ENCODE measurements around the gene AMZ2. TPM values are rescaled to one million over a fixed set of nuclear protein-coding genes. Genes with fewer than 3 reads are reported as not detected.
"Not testable (repeated sequence)": the region's sequence is repeated elsewhere in the genome, so short reads cannot be mapped to it uniquely, and the experiment has no call there.

Gene AMZ2
- total RNA-seq, 4 donors from 2014 or later, result 26.9 to 60.9 (median 35.1) TPM

DNA sequence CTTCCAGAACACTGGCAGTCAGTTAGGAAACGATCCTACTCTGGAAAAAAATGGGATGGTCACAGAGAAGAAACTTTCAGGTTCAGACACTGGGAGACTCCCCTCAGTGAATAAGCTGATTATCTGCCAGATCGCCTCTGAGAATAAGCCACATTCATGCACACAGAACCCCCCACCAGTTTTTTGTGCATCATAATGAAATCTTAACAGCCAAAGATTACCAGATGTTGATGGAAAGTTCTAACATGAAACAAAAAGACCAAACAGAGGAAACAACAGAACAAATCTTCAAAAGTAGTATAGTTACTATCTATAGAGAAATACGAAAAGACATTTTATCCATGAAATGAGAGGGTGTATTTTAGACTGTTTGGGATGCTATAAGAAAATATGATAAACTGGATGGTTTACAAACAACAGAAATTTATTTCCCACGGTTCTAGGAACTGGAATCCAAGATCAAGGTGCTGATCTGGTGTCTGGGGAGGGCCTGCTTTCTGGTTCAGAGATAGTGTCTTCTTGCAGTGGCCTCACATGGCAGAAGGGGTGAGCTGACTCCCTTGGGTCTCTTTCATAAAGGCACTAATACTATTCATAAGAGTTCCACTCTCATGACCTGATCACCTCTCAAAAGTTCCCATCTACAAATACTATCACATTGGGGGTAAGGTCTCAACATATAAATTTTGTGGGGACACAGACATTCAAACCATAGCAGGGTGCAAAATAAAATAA, 8.0 kb upstream of the AMZ2 start:
- no peak for DNase-seq
- no peaks in the 10 kb centered on the region for H3K4me1 ChIP-seq
- no peaks in the 10 kb centered on the region for H3K9me3 ChIP-seq
- intact Hi-C loops (cut with DNase I; ENCODE audit: low total_unique reads), result no loop called here
- no peaks in the 10 kb centered on the region for H3K27me3 ChIP-seq
- H3K4me3 ChIP-seq, result no peak overlapping the region
- H3K27ac ChIP-seq, result no peak overlapping the region
- TF ChIP-seq, protein P1, sequence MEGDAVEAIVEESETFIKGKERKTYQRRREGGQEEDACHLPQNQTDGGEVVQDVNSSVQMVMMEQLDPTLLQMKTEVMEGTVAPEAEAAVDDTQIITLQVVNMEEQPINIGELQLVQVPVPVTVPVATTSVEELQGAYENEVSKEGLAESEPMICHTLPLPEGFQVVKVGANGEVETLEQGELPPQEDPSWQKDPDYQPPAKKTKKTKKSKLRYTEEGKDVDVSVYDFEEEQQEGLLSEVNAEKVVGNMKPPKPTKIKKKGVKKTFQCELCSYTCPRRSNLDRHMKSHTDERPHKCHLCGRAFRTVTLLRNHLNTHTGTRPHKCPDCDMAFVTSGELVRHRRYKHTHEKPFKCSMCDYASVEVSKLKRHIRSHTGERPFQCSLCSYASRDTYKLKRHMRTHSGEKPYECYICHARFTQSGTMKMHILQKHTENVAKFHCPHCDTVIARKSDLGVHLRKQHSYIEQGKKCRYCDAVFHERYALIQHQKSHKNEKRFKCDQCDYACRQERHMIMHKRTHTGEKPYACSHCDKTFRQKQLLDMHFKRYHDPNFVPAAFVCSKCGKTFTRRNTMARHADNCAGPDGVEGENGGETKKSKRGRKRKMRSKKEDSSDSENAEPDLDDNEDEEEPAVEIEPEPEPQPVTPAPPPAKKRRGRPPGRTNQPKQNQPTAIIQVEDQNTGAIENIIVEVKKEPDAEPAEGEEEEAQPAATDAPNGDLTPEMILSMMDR (IDR thresholded peaks at IDR 0.05), result no peak
- TF ChIP-seq POLR2A (IDR thresholded peaks at IDR 0.05), result no peak
- no peaks in the 10 kb centered on the region for H3K36me3 ChIP-seq

DNA sequence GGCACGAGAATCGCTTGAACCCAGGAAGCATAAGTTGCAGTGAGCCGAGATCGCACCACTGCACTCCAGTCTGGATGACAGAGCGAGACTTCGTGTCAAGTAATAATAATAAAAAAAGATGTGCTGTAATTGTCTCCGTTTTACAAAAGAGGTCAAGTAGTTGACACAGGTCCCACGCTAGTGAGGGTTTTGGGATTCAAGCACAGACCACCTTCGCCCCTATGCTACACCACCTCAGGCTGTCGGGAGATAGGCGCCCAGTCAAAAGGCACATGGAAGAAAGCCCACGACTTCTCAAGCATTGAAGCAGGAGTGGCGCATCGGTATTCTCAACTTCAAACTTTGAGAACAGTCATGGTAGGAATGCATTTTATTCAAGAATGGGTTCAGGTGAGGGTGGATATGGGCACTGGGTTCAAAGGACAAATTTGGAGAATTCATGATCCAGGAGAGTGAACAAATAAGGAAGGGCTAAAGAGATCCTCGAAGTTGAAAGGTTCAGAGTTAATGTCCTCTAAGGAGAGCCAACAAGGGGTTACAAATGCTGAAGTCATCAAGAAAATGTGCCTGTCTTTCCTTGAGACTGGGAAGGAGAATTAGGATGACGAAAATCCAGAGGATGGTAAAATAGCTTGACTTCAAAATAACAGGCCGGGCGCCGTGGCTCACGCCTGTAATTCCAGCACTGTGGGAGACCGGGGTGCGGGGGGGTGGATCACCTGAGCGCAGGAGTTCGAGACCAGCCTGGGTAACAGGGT, 1.4 kb upstream of the AMZ2 start:
- intact Hi-C loops (cut with DNase I; ENCODE audit: low total_unique reads), result no loop called here
- peak in 1 of 2 donors; percentile 39 for DNase-seq
- Histone ChIP-seq H3K4me1 (no peaks in the 10 kb centered on the region), H3K36me3 (no peaks in the 10 kb centered on the region), H3K27me3 (no peaks in the 10 kb centered on the region), H3K9me3 (no peaks in the 10 kb centered on the region), H3K27ac (peak overlapping the region in 1 of 2 donors; percentile 90), H3K4me3 (peak overlapping the region in 1 of 2 donors; percentile 66)
- TF ChIP-seq, protein P1 (IDR thresholded peaks at IDR 0.05), result no peak
- TF ChIP-seq POLR2A (IDR thresholded peaks at IDR 0.05), result no peak

DNA sequence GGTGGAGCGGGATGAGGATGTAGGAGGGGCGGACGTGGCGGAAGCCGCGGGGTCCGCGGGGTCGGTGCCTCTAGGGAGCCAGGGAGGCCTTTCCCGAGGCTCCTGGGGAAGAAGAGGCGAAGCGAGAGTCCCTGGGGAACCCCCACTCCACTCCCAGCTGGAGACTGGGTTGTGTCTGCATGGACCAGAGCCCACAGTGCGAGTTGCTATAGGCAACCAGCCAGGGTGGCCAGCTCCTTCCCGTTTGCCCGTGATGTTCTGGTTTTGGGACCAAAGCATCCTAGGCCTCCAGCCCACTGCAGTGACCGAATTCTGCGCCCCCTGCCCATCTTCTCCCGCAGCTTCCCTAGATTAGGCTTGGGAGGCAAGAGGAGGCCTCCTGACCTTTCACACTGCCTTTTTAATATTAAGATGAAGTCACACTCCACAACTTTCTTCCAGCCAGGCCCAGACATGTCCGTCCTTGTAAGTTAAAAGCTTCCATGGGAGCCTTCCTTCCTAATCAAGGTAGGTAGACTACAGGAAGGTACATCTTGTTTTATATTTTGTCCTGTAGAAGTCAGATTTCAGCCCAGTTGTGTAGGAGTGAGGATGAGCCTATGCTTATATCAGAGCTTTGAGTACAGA, 469 bp downstream of the AMZ2 start:
- Histone ChIP-seq H3K9me3 (no peaks in the 10 kb centered on the region), H3K4me3 (peak overlapping the region; percentile 66 to 95), H3K27me3 (no peaks in the 10 kb centered on the region), H3K4me1 (no peaks in the 10 kb centered on the region), H3K27ac (peak overlapping the region; percentile 90 to 99), H3K36me3 (no peaks in the 10 kb centered on the region)
- peak; percentile 77 to 82 for DNase-seq
- intact Hi-C loops (cut with DNase I; ENCODE audit: low total_unique reads), result no loop called here
- no peak for TF ChIP-seq POLR2A (IDR thresholded peaks at IDR 0.05)

DNA sequence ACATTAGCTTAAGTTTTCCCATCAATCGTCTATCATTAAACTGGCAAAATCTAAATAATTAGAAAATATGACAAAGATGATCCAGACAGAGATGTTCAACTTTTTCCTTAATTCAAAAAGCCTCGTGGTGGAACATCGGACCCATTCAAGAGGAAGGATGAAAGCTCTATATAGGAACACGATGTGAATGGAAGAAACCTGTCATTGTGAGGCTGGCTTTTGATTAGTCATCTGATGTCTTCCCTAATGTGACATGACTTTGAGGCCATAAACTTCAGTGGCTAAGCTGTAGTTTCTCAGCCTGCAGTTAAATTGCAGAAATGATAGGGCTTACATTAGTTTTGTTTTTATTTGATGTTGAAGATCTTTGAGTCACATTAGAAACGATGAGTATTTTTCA, 1.0 kb downstream of the AMZ2 start:
- no peak for DNase-seq
- Histone ChIP-seq H3K27me3 (no peaks in the 10 kb centered on the region), H3K27ac (peak overlapping the region; percentile 90 to 99), H3K4me1 (no peaks in the 10 kb centered on the region), H3K9me3 (no peaks in the 10 kb centered on the region), H3K36me3 (no peaks in the 10 kb centered on the region), H3K4me3 (peak overlapping the region in 1 of 2 donors; percentile 66)
- intact Hi-C loops (cut with DNase I; ENCODE audit: low total_unique reads), result no loop called here
- TF ChIP-seq POLR2A (IDR thresholded peaks at IDR 0.05), result no peak
- TF ChIP-seq, protein P1 (IDR thresholded peaks at IDR 0.05), result no peak

DNA sequence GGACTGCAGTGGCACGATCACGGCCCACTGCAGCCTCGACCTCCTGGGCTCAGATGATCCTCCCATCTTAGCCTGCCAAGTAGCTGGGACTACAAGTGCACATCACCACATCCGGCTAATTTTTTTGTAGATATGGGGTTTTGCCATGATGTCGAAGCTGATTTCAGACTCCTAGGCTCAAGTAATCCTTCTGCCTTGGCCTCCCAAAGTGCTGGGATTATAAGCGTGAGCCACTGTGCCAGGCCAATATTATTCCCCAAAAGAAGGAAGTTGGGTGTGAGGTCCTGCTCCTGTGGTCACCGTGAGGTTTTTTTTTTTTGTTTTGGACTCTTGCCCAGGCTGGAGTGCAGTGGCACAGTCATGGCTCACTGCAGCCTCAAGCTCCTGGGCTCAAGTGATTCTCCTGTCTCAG, 1.5 kb downstream of the AMZ2 start:
- Histone ChIP-seq H3K27me3 (no peaks in the 10 kb centered on the region), H3K9me3 (no peaks in the 10 kb centered on the region), H3K27ac (peak overlapping the region; percentile 90 to 99), H3K36me3 (no peaks in the 10 kb centered on the region), H3K4me3 (no peak overlapping the region), H3K4me1 (no peaks in the 10 kb centered on the region)
- intact Hi-C loops (cut with DNase I; ENCODE audit: low total_unique reads), result no loop called here
- TF ChIP-seq, protein P1 (IDR thresholded peaks at IDR 0.05), result no peak
- no peak for TF ChIP-seq POLR2A (IDR thresholded peaks at IDR 0.05)
- DNase-seq, result no peak

DNA sequence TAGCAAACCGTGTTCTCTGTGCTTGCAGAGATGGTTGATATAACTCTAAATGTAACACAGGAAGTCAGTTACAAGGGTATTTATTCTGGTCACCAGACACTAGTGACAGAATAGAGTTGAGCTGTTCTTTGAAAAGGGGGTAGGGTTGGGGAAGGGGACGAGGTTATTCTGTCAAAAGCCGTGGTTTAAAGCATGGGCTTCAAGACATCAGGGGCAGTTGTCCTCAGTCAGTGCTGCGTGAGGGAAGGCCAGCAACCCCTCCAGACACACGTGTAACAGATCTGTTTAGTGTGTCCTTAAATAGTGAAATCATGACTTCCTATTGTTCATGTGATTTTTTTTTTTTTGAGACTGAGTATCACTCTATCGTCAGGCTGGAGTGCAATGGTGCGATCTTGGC, 5.6 kb downstream of the AMZ2 start:
- H3K27me3 ChIP-seq; DNase-seq; intact Hi-C loops (cut with DNase I; ENCODE audit: low total_unique reads); H3K9me3 ChIP-seq; H3K4me1 ChIP-seq; H3K36me3 ChIP-seq; H3K4me3 ChIP-seq; H3K27ac ChIP-seq: not testable (repeated sequence)

Measured in uterus (tissue), 4 donors.